Peyer's patch (tissue), 4 donors: Measurements from ENCODE around the gene IFRD2.

Experiments used
- POLR2A ChIP-seq, 2 donors: fragments of 450-650 bp; IDR thresholded peaks; one replicate each; pipeline ENCODE4 v1.5.1; 2017; ENCODE audit warnings: antibody characterized with exemption in 2 of 2, mild to moderate bottlenecking in 2 of 2, moderate library complexity in 2 of 2
- TF ChIP-seq, protein P1 (sequence below), 6 experiments: fragments of 450-650 bp in 4 of 6; fragments of 200-600 bp in 2 of 6; sonication (generic) in 1 of 6; IDR thresholded peaks; one replicate each; pipeline ENCODE4 v1.5.1; 2017 to 2019; ENCODE audit warnings: antibody characterized with exemption in 6 of 6, mild to moderate bottlenecking in 3 of 6, moderate library complexity in 1 of 6

DNA sequence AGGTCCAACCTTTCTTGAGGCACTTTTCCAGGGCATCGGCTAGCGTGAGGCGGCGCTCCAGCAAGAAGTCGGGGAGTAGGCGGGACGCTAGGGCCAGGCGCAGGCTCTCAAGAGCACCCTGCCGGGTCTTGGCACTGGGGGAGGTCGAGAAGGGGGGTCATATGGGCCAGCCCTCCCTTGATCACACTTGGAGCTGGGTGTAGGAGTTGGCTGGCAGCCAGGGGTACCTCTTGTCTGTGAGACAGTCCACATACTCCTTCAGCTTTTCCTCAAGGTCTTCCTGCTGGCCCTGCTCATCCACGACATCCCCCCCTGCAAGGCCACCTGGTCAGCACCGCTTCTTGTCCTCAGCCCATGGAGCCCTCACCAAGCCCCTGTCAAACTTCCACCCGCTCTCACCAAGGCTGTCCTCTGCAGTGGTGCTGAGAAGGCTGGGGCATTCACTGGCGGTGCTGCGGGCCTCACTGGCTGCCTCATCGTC, 2.0 kb downstream of the IFRD2 start:
- no peak for TF ChIP-seq POLR2A (IDR thresholded peaks at IDR 0.05)
- TF ChIP-seq, protein P1, sequence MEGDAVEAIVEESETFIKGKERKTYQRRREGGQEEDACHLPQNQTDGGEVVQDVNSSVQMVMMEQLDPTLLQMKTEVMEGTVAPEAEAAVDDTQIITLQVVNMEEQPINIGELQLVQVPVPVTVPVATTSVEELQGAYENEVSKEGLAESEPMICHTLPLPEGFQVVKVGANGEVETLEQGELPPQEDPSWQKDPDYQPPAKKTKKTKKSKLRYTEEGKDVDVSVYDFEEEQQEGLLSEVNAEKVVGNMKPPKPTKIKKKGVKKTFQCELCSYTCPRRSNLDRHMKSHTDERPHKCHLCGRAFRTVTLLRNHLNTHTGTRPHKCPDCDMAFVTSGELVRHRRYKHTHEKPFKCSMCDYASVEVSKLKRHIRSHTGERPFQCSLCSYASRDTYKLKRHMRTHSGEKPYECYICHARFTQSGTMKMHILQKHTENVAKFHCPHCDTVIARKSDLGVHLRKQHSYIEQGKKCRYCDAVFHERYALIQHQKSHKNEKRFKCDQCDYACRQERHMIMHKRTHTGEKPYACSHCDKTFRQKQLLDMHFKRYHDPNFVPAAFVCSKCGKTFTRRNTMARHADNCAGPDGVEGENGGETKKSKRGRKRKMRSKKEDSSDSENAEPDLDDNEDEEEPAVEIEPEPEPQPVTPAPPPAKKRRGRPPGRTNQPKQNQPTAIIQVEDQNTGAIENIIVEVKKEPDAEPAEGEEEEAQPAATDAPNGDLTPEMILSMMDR (IDR thresholded peaks at IDR 0.05), result no peak
